Coronary artery (tissue), 2 donors: ENCODE results near the gene THADA.

Source experiments
- DNase-seq: peaks from one replicate; pipeline ENCODE4 v3.0.0-alpha.2; 2017; ENCODE audit warnings: low spot score
- H3K27ac ChIP-seq, 2 donors: fragments of 200-600 bp; sonication (generic); one replicate each; pipeline ENCODE4 v1.5.1; 2016 to 2019
- H3K4me3 ChIP-seq: fragments of 200-600 bp; sonication (generic); 2 replicates; pipeline ENCODE4 v1.5.1; 2016; ENCODE audit warnings: mild to moderate bottlenecking, moderate library complexity
- CTCF ChIP-seq: fragments of 200-600 bp; sonication (generic); IDR thresholded peaks from one replicate; pipeline ENCODE4 v1.5.1; 2019; ENCODE audit warnings: antibody characterized with exemption

Gene THADA

DNA sequence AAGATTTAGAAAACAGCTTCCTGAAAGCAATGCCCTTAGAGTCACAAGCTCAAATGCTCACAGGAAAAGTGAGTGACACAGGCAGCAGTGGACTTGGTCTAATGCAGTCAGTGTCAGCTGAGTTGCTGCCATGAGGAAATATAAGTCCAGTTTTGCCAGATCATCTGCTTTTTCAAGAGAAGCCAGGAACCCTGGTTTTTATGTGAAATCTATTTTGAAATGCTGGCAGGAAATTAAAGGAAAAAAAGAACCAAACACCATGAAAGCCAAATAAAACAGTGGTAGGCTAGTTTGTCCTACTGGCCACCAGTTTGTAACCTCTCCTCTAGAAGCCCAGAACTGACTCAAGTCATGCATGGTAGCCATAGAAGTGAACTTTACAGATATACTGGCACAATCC, 109.2 kb downstream of the THADA start:
- Histone ChIP-seq H3K4me3 (no peak overlapping the region), H3K27ac (peak overlapping the region; percentile 61 to 75)
- no peak for DNase-seq
- no peak for TF ChIP-seq CTCF

GRCh38 chr2:43484323-43484930, 111.4 kb downstream of the THADA start:
- TF ChIP-seq CTCF, result peak; percentile 44

DNA sequence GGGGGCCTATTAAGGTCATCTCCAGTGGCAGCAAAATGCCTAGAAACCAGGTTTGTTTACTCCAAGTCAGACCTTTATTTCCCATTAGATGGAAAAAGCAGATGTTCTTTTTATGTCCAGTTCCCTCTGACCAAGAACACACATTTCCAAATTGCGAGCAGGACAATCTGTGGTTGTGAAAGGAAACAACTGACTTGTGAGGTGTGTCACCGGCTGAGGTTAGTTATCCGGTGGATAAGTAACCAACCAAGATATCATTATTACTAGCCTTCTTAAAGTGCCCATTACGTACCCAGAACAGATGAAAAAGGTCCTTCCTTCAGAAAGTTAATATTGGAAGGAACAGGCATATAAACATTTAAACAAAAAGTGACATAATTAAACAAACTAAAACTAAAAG, 112.9 kb downstream of the THADA start:
- DNase-seq, result no peak
- Histone ChIP-seq H3K4me3 (peak overlapping the region; percentile 12), H3K27ac (peak overlapping the region; percentile 59 to 76)
- TF ChIP-seq CTCF, result no peak

More at GRCh38 chr2:43484323-43484930, 111.4 kb downstream of the THADA start:
- Histone ChIP-seq H3K27ac (peak overlapping the region; percentile 38 to 59), H3K4me3 (no peak overlapping the region)
- no peak for DNase-seq

- Histone ChIP-seq H3K27ac (peak overlapping the region; percentile 59 to 76), H3K4me3 (no peak overlapping the region)
- DNase-seq, result no peak
- TF ChIP-seq CTCF, result no peak
Measured at GRCh38 chr2:43481927-43482542, 113.8 kb downstream of the THADA start.

DNA sequence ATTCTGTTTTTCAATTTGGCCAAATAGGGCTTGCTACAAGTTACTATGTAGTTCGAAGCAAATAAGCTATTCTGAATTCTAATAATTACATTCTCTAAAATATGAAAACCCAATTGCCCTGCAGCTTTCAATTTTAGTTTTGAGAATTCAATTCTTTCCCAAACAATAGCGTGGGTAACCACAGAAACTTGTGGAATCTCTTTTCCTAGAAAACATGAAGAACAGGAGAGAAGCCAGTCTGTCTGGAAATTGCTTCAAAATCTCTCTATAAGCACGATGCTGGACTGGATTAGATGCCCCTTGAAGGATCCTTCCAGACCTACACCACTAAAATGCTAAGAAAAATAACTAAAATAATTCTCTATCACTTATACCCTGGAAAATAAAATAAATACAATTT, 115.0 kb downstream of the THADA start:
- no peak for TF ChIP-seq CTCF
- no peak overlapping the region for H3K27ac ChIP-seq
- DNase-seq, result no peak
- no peak overlapping the region for H3K4me3 ChIP-seq

DNA sequence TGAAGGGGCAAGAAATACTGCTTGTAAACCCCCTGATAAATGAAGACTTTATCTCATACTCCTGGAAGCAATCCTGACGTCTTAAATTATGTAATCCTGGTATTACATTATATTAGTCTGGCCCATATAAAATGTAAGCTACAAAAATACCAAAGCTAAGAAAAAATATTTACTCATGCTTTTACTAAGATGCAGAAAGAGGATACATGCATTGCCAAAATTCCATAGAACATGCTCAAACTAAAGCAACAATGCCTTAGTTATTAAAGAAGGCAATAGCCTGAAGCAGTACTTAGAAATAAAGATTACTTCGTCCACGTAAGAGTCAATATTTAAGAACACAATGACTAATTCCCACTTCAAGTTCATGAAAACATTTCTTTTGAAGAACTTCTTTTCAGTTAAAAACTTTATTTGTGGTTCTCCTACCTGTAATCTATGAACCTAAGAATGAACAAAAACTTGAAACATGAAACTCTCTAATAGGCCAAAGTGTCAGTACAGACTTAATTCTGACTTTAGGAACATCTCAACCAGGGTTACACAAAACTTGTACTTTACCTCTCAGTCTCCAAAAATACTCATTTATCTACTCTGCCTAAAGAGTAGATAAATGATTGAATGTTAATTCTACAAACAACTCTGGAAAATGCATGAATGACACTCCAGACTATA, 117.3 kb downstream of the THADA start:
- Histone ChIP-seq H3K27ac (no peak overlapping the region), H3K4me3 (no peak overlapping the region)
- TF ChIP-seq CTCF, result no peak
- DNase-seq, result no peak

DNA sequence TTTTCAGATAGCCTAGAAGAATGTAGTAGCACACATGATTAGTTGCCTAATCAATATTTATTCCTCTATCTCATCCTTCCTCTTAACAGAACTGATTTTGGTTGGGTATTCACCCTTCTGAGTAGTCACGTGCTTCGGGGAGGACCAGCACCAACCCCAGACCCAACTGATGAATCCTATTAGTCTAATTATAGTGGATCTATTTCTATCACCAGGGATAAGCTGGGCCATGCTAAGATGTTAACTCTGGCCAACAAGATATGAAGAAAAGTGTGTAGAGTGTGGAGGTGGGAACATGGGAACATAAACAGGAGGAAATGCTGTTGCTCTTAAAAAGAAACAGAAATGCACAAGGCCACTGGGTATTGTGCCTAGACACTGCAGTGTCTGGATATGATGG, 119.9 kb downstream of the THADA start:
- no peak overlapping the region for H3K4me3 ChIP-seq
- no peak overlapping the region for H3K27ac ChIP-seq
- no peak for DNase-seq
- no peak for TF ChIP-seq CTCF
